GM12878 (cell line): ENCODE data around the gene ANO1. TPM values are rescaled to one million over a fixed set of nuclear protein-coding genes. Genes with fewer than 3 reads are reported as not detected.

Experiments
- ATAC-seq: fragments of 200-7000 bp; cut with Tn5 transposase; 3 replicates; pipeline ENCODE4 v1.9.1; 2020; ENCODE audit warnings: mild to moderate bottlenecking, moderate library complexity
- BruUV-seq: library from RNA; stranded (reverse); fragments of 400-500 nt; replicated peaks from 2 replicates; lab custom pipeline; 2021; lab: Mats Ljungman, UMichigan
- CTCF ChIA-PET: fragments of 300-600 bp; sonication (Branson Sonifier 250); formaldehyde crosslinking; extraction: SDS; loops from one replicate; lab custom pipeline; 2021; ENCODE audit warnings: inconsistent platforms; lab: Yijun Ruan, JAX
- POLR2A ChIA-PET: fragments of 350-600 bp; formaldehyde crosslinking; extraction: SDS; loops from one replicate; lab custom pipeline; 2021; ENCODE audit warnings: inconsistent platforms; lab: Charles Lee
- RAD21 ChIA-PET: fragments of 300-600 bp; sonication (Branson Sonifier 250); formaldehyde crosslinking; loops from one replicate; lab custom pipeline; 2023; ENCODE audit warnings: antibody characterized with exemption; ENCODE audit not compliant: unreplicated experiment; lab: Charles Lee
- SMC1A ChIA-PET: fragments of 300-600 bp; sonication (Branson Sonifier 250); formaldehyde crosslinking; loops from one replicate; lab custom pipeline; 2023; ENCODE audit not compliant: unreplicated experiment, uncharacterized antibody; lab: Charles Lee
- DNase-seq: peaks from one replicate; pipeline ENCODE4 v3.0.0-alpha.2; 2011; ENCODE audit warnings: low read depth, low spot score
- FAIRE-seq: peaks from 3 replicates; lab custom pipeline; 2011; peaks lifted over from hg19 to GRCh38; lab: Jason Lieb, UNC
- H2AFZ ChIP-seq: 2 replicates; pipeline ENCODE4 v1.6.0; 2011; ENCODE audit warnings: low read depth, low read length, control low read depth; ENCODE audit not compliant: control insufficient read depth
- H3K27ac ChIP-seq: 2 replicates; pipeline ENCODE4 v1.5.1; 2011; ENCODE audit warnings: control low read depth; ENCODE audit not compliant: control insufficient read depth, insufficient read depth
- H3K27me3 ChIP-seq, 2 experiments: replicated peaks in 1 of 2; 2 replicates each; pipeline versions ENCODE4 v1.6.0 to v1.6.1; 2011; ENCODE audit warnings: low read length in 1 of 2; ENCODE audit not compliant: control insufficient read depth in 2 of 2, insufficient read depth in 2 of 2
- H3K36me3 ChIP-seq, 2 experiments: 2 replicates each; pipeline ENCODE4 v1.5.1; 2011; ENCODE audit warnings: low read length in 1 of 2; ENCODE audit not compliant: control insufficient read depth in 2 of 2, insufficient read depth in 2 of 2
- H3K4me1 ChIP-seq: 2 replicates; pipeline ENCODE4 v1.6.1; 2011; ENCODE audit warnings: mild to moderate bottlenecking, low read length, moderate library complexity, mixed read lengths; ENCODE audit not compliant: control insufficient read depth, insufficient read depth
- H3K4me2 ChIP-seq: 2 replicates; pipeline ENCODE4 v1.6.0; 2011; ENCODE audit warnings: control low read depth; ENCODE audit not compliant: control insufficient read depth, insufficient read depth
- H3K4me3 ChIP-seq: fragments of 200-600 bp; sonication (generic); 2 replicates; pipeline ENCODE4 v1.5.1; 2016
- H3K79me2 ChIP-seq: 2 replicates; pipeline ENCODE4 v1.6.0; 2011; ENCODE audit warnings: low read length; ENCODE audit not compliant: control insufficient read depth, insufficient read depth
- H3K9ac ChIP-seq: 2 replicates; pipeline ENCODE4 v1.8.0; 2011; ENCODE audit warnings: low read length, control low read depth, mixed read lengths; ENCODE audit not compliant: control insufficient read depth, insufficient read depth
- H3K9me3 ChIP-seq: replicated peaks from 3 replicates; pipeline ENCODE4 v1.5.1; 2011; ENCODE audit warnings: mild to moderate bottlenecking, low read length; ENCODE audit not compliant: control insufficient read depth, insufficient read depth
- H4K20me1 ChIP-seq: 2 replicates; pipeline ENCODE4 v1.6.0; 2011; ENCODE audit not compliant: control insufficient read depth, insufficient read depth
- ATF7 ChIP-seq: fragments of 450-650 bp; IDR thresholded peaks from 2 replicates; pipeline ENCODE4 v1.6.1; 2016; ENCODE audit warnings: low read depth, mild to moderate bottlenecking
- CHD2 ChIP-seq: IDR thresholded peaks from 2 replicates; pipeline ENCODE4 v1.6.1; 2011; ENCODE audit warnings: low read depth, low read length, improper control_type of control experiment, borderline replicate concordance
- CREB1 ChIP-seq: IDR thresholded peaks from 2 replicates; pipeline ENCODE4 v1.6.1; 2012; ENCODE audit warnings: low read depth, mild to moderate bottlenecking, inconsistent platforms
- HDGF ChIP-seq: fragments of 450-650 bp; IDR thresholded peaks from 2 replicates; pipeline ENCODE4 v1.6.1; 2016; ENCODE audit warnings: antibody characterized with exemption
- KAT2A ChIP-seq: conservative IDR thresholded peaks from 2 replicates; pipeline ENCODE4 v1.6.1; 2011; ENCODE audit warnings: low read depth, low read length; ENCODE audit not compliant: control insufficient read depth
- MEF2B ChIP-seq: fragments of 450-650 bp; IDR thresholded peaks from 2 replicates; pipeline ENCODE4 v1.6.1; 2018; ENCODE audit warnings: mild to moderate bottlenecking, moderate library complexity; ENCODE audit not compliant: partially characterized antibody, poor library complexity, severe bottlenecking
- NKRF ChIP-seq: fragments of 450-650 bp; conservative IDR thresholded peaks from 2 replicates; pipeline ENCODE4 v1.6.1; 2017; ENCODE audit warnings: mild to moderate bottlenecking, moderate library complexity
- PBX3 ChIP-seq: IDR thresholded peaks from 2 replicates; pipeline ENCODE4 v1.6.1; 2011; ENCODE audit warnings: mild to moderate bottlenecking, low read depth, low read length, moderate library complexity; ENCODE audit not compliant: insufficient replicate concordance
- TCF3 ChIP-seq: IDR thresholded peaks from 2 replicates; pipeline ENCODE4 v1.6.1; 2012; ENCODE audit warnings: low read depth, mild to moderate bottlenecking, low read length, borderline replicate concordance; ENCODE audit not compliant: insufficient read depth
- WGBS: methylation state at CpG from one replicate; pipeline ENCODE4 v1.1.6; 2016; ENCODE audit warnings: low lambda C conversion rate; ENCODE audit not compliant: insufficient replicate concordance, insufficient coverage; ENCODE audit errors: missing lambda C conversion rate; 5-methylcytosine and 5-hydroxymethylcytosine counted together
- in situ Hi-C: fragments of 300-500 bp; cut with MboI; formaldehyde crosslinking; loops from 9 replicates; pipeline ENCODE4 v1.14.3; 2018; ENCODE audit warnings: mixed read lengths
- intact Hi-C: fragments of 100-400 bp; cut with micrococcal nuclease; formaldehyde crosslinking; loops from one replicate; pipeline ENCODE4 v1.14.2; 2022; ENCODE audit not compliant: unreplicated experiment
- polyA plus RNA-seq, 11 experiments: library from polyadenylated mRNA; depleted of rRNA in 4 of 11; unstranded in 6 of 11; stranded (reverse) in 5 of 11; fragments of >200 nt; fragmentation: Nextera tagmentation in 4 of 11; fragmentation: Illumina TruSeq in 1 of 11; extraction: Ambion mirVana in 4 of 11; extraction: Trizol in 1 of 11; gene quantifications; 1 replicate in 1 of 11; 2 replicates in 10 of 11; pipeline versions ENCODE4 v1.2.1 to v1.2.3, GENCODE V29; 2011 to 2016; ENCODE audit warnings: inconsistent platforms in 2 of 11, missing spikeins in 2 of 11, low read depth in 1 of 11
- total RNA-seq, 4 experiments: library from RNA; depleted of rRNA in 3 of 4; stranded (reverse); fragments of >200 nt in 3 of 4; fragmentation: Illumina TruSeq in 1 of 4; extraction: Trizol in 1 of 4; gene quantifications; 2 replicates each; pipeline versions ENCODE4 v1.2.1 to v1.2.3, GENCODE V29; 2013 to 2021
- TF ChIP-seq, protein P1 (sequence below): fragments of 450-650 bp; IDR thresholded peaks from 2 replicates; pipeline ENCODE4 v1.6.1; 2017; ENCODE audit warnings: borderline replicate concordance
- TF ChIP-seq, protein P2 (sequence below): fragments of 450-650 bp; IDR thresholded peaks from 2 replicates; pipeline ENCODE4 v1.6.1; 2017; ENCODE audit warnings: low read depth, mild to moderate bottlenecking, moderate library complexity
- TF ChIP-seq, protein P3 (sequence below): IDR thresholded peaks from 2 replicates; pipeline ENCODE4 v1.6.1; 2011; ENCODE audit warnings: low read depth, low read length, improper control_type of control experiment, borderline replicate concordance

ANO1 gene
- total and polyA plus RNA-seq, 10 of the 15 experiments (the other 5 are each of a cell fraction or from before 2014, with no cell fraction given): 0.01 to 0.38 (median 0.06) TPM; not detected in 7

GRCh38 chr11:70068950-70069349 is 9.2 kb upstream of the ANO1 start:
- Histone ChIP-seq H4K20me1 (no peaks in the 10 kb centered on the region), H3K36me3 (no peaks in the 10 kb centered on the region), H2AFZ (no peak overlapping the region), H3K27me3 (peaks cover 4 to 14% of the 10 kb centered on the region in 2 experiments), H3K9ac (no peak overlapping the region), H3K4me2 (no peak overlapping the region), H3K4me3 (no peak overlapping the region), H3K4me1 (no peaks in the 10 kb centered on the region), H3K9me3 (no peaks in the 10 kb centered on the region), H3K79me2 (no peaks in the 10 kb centered on the region), H3K27ac (no peak overlapping the region)
- CTCF ChIA-PET: no interaction called here
- RAD21 ChIA-PET: no interaction called here
- SMC1A ChIA-PET: no interaction called here
- no peak for FAIRE-seq
- ATAC-seq: no peak
- BruUV-seq: no TSS peak
- WGBS: 0% methylated on average over 2 of the region's 2 CpGs
- POLR2A ChIA-PET: no interaction called here
- DNase-seq: no peak
- in situ Hi-C loops: no loop called here
- TF ChIP-seq TCF3 (no peak), MEF2B (no peak), ATF7 (no peak), CHD2 (no peak), NKRF (no peak), KAT2A (no peak), CREB1 (no peak), PBX3 (no peak), HDGF (no peak)
- TF ChIP-seq, protein P1, sequence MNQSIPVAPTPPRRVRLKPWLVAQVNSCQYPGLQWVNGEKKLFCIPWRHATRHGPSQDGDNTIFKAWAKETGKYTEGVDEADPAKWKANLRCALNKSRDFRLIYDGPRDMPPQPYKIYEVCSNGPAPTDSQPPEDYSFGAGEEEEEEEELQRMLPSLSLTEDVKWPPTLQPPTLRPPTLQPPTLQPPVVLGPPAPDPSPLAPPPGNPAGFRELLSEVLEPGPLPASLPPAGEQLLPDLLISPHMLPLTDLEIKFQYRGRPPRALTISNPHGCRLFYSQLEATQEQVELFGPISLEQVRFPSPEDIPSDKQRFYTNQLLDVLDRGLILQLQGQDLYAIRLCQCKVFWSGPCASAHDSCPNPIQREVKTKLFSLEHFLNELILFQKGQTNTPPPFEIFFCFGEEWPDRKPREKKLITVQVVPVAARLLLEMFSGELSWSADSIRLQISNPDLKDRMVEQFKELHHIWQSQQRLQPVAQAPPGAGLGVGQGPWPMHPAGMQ: no peak
- TF ChIP-seq, protein P2, sequence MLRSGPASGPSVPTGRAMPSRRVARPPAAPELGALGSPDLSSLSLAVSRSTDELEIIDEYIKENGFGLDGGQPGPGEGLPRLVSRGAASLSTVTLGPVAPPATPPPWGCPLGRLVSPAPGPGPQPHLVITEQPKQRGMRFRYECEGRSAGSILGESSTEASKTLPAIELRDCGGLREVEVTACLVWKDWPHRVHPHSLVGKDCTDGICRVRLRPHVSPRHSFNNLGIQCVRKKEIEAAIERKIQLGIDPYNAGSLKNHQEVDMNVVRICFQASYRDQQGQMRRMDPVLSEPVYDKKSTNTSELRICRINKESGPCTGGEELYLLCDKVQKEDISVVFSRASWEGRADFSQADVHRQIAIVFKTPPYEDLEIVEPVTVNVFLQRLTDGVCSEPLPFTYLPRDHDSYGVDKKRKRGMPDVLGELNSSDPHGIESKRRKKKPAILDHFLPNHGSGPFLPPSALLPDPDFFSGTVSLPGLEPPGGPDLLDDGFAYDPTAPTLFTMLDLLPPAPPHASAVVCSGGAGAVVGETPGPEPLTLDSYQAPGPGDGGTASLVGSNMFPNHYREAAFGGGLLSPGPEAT: no peak
- TF ChIP-seq, protein P3, sequence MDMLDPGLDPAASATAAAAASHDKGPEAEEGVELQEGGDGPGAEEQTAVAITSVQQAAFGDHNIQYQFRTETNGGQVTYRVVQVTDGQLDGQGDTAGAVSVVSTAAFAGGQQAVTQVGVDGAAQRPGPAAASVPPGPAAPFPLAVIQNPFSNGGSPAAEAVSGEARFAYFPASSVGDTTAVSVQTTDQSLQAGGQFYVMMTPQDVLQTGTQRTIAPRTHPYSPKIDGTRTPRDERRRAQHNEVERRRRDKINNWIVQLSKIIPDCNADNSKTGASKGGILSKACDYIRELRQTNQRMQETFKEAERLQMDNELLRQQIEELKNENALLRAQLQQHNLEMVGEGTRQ: no peak
- intact Hi-C loops: no loop called here
